ENCODE results near the gene METTL9. TPM values are rescaled to one million over a fixed set of nuclear protein-coding genes. Genes with fewer than 3 reads are reported as not detected.

The METTL9 gene
- total and polyA plus RNA-seq, 4 donors: 9.3 to 57.3 (median 17.2) TPM

GRCh38 chr16:21653571-21653970, 54.2 kb downstream of the METTL9 start:
- WGBS: 89% methylated on average over 5 of the region's 5 CpGs
- no peak overlapping the region for H3K9ac ChIP-seq (ENCODE audit: low read depth in 1 of 2, low read length in 2 of 2)
- no peak for DNase-seq (ENCODE audit: low spot score)

GRCh38 chr16:21654466-21654865, 55.1 kb downstream of the METTL9 start:
- no peak for DNase-seq (ENCODE audit: low spot score)
- Histone ChIP-seq H3K4me3 (ENCODE audit: low read depth in 1 of 3, low read length in 3 of 3) (no peak overlapping the region), H3K9me3 (ENCODE audit: control insufficient read depth in 4 of 4, low read length in 3 of 4) (no peaks in the 10 kb centered on the region), H3K9ac (ENCODE audit: low read depth in 1 of 2, low read length in 2 of 2) (no peak overlapping the region), H3K27me3 (ENCODE audit: control insufficient read depth in 4 of 4, insufficient read depth in 4 of 4, low read length in 3 of 4) (no peaks in the 10 kb centered on the region), H3K36me3 (ENCODE audit: control insufficient read depth in 4 of 4, insufficient read depth in 3 of 4, low read depth in 1 of 4, low read length in 3 of 4) (peaks cover 0 to 3% (median under 1%) of the 10 kb centered on the region in 4 donors), H3K27ac (ENCODE audit: low read depth in 1 of 2, low read length in 2 of 2) (no peak overlapping the region), H3K4me1 (ENCODE audit: control insufficient read depth in 4 of 4, insufficient read depth in 4 of 4, low read length in 3 of 4) (no peaks in the 10 kb centered on the region)
- 93% methylated on average over 1 of the region's 1 CpG for WGBS
- TF ChIP-seq FOXA2 (IDR thresholded peaks at IDR 0.05) (no peak), YY1 (IDR thresholded peaks at IDR 0.05) (no peak), ZBTB33 (IDR thresholded peaks at IDR 0.05) (no peak), CTCF (IDR thresholded peaks at IDR 0.05; ENCODE audit: low read depth, low read length, missing input control) (no peak)

More at GRCh38 chr16:21653571-21653970, 54.2 kb downstream of the METTL9 start:
- no peak for TF ChIP-seq ZBTB33 (IDR thresholded peaks at IDR 0.05)
- no peak for TF ChIP-seq EGR1 (IDR thresholded peaks at IDR 0.05; ENCODE audit: low read depth in 2 of 2)
- TF ChIP-seq NR2F2 (IDR thresholded peaks at IDR 0.05): no peak
- no peak for TF ChIP-seq HNF4G (IDR thresholded peaks at IDR 0.05)
- TF ChIP-seq MAX (IDR thresholded peaks at IDR 0.05): no peak
- TF ChIP-seq GABPA (IDR thresholded peaks at IDR 0.05 in 1 of 2, conservative IDR thresholded peaks at IDR 0.05 in 1 of 2): no peak
- TF ChIP-seq FOXA1 (IDR thresholded peaks at IDR 0.05): no peak
- no peak for TF ChIP-seq RXRA (IDR thresholded peaks at IDR 0.05)
- TF ChIP-seq TAF1 (conservative IDR thresholded peaks at IDR 0.05): no peak
- no peak for TF ChIP-seq FOXA2 (IDR thresholded peaks at IDR 0.05)
- TF ChIP-seq RAD21 (IDR thresholded peaks at IDR 0.05): no peak
- TF ChIP-seq REST (IDR thresholded peaks at IDR 0.05): no peak
- TF ChIP-seq ATF3 (IDR thresholded peaks at IDR 0.05): no peak
- Histone ChIP-seq H3K27me3 (ENCODE audit: control insufficient read depth in 4 of 4, insufficient read depth in 4 of 4, low read length in 3 of 4) (no peaks in the 10 kb centered on the region), H3K27ac (ENCODE audit: low read depth in 1 of 2, low read length in 2 of 2) (peak overlapping the region; percentile 14 to 19), H3K4me3 (ENCODE audit: low read depth in 1 of 3, low read length in 3 of 3) (no peak overlapping the region), H3K9me3 (ENCODE audit: control insufficient read depth in 4 of 4, low read length in 3 of 4) (no peaks in the 10 kb centered on the region), H3K36me3 (ENCODE audit: control insufficient read depth in 4 of 4, insufficient read depth in 3 of 4, low read depth in 1 of 4, low read length in 3 of 4) (peaks cover 0 to 3% (median under 1%) of the 10 kb centered on the region in 4 donors), H3K4me1 (ENCODE audit: control insufficient read depth in 4 of 4, insufficient read depth in 4 of 4, low read length in 3 of 4) (no peaks in the 10 kb centered on the region)
